ENCODE measurements around the gene SMAP1. TPM values are rescaled to one million over a fixed set of nuclear protein-coding genes. Genes with fewer than 3 reads are reported as not detected.

Gene SMAP1
- total RNA-seq, 1 donor from 2014 or later: 33.3 TPM

DNA sequence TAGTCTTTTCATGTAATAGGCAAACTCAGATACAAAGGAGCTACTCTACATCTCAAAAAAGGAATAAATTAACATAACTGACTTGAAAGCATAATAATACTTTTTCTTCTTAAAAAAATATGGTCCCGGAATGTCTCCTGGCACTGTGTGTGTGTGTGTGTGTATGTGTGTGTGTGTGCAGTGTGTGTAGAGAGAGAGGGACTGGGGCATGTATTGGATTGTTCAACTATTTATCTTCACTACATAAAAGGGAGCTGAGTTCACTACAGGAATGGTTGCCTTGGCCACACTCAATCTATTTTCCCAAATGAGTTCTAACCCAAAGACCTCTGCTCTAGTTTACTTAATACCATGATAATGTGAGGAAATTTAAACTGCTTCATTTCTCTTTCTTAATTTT lies 238.1 kb downstream of the SMAP1 start:
- Mint-ChIP-seq H3K9me3 (ENCODE audit: unreplicated experiment) (no peaks in the 10 kb centered on the region), H3K27me3 (ENCODE audit: unreplicated experiment) (no peaks in the 10 kb centered on the region), H3K4me3 (ENCODE audit: unreplicated experiment) (no peak overlapping the region), H3K36me3 (ENCODE audit: unreplicated experiment) (no peaks in the 10 kb centered on the region), H3K4me1 (ENCODE audit: low read depth, unreplicated experiment) (no peaks in the 10 kb centered on the region), H3K27ac (ENCODE audit: unreplicated experiment) (no peak overlapping the region)
- TF ChIP-seq, protein P1, sequence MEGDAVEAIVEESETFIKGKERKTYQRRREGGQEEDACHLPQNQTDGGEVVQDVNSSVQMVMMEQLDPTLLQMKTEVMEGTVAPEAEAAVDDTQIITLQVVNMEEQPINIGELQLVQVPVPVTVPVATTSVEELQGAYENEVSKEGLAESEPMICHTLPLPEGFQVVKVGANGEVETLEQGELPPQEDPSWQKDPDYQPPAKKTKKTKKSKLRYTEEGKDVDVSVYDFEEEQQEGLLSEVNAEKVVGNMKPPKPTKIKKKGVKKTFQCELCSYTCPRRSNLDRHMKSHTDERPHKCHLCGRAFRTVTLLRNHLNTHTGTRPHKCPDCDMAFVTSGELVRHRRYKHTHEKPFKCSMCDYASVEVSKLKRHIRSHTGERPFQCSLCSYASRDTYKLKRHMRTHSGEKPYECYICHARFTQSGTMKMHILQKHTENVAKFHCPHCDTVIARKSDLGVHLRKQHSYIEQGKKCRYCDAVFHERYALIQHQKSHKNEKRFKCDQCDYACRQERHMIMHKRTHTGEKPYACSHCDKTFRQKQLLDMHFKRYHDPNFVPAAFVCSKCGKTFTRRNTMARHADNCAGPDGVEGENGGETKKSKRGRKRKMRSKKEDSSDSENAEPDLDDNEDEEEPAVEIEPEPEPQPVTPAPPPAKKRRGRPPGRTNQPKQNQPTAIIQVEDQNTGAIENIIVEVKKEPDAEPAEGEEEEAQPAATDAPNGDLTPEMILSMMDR (IDR thresholded peaks at IDR 0.05; ENCODE audit: partially characterized antibody, unreplicated experiment): no peak
- no peak for DNase-seq

Other genes starting within 250 kb of the SMAP1 start
- 9.0 TPM for gene SDHAF4, start 101.0 kb upstream of the SMAP1 start, total RNA-seq (ENCODE audit: unreplicated experiment)

Data from glutamatergic neuron (in vitro differentiated cells).